Epithelial cell of esophagus (primary cell): Measurements from ENCODE around the gene ORMDL3.

ENCODE experiments used
- DNase-seq: peaks from one replicate; pipeline ENCODE4 v3.0.0; 2010; ENCODE audit warnings: low read depth
- H3K4me3 ChIP-seq: 2 replicates; pipeline ENCODE4 v1.5.1; 2011; ENCODE audit warnings: mild to moderate bottlenecking, low read length, control low read depth
- CTCF ChIP-seq: IDR thresholded peaks from 2 replicates; pipeline ENCODE4 v1.5.1; 2011; ENCODE audit warnings: low read depth, mild to moderate bottlenecking, low read length, control low read depth, inconsistent platforms; ENCODE audit not compliant: insufficient read depth; ENCODE audit errors: missing control alignments

Gene ORMDL3

GRCh38 chr17:39925282-39926134, 1.9 kb downstream of the ORMDL3 start:
- H3K4me3 ChIP-seq, result peak overlapping the region; percentile 18
- no peak for DNase-seq
- TF ChIP-seq CTCF, result no peak

- H3K4me3 ChIP-seq, result no peak overlapping the region
- no peak for TF ChIP-seq CTCF
- no peak for DNase-seq
Observed at GRCh38 chr17:39924691-39925055, 2.7 kb downstream of the ORMDL3 start.

- DNase-seq, result no peak
- no peak for TF ChIP-seq CTCF
- no peak overlapping the region for H3K4me3 ChIP-seq
Observed at GRCh38 chr17:39923836-39924690, 3.3 kb downstream of the ORMDL3 start.

- no peak for DNase-seq
- H3K4me3 ChIP-seq, result no peak overlapping the region
- no peak for TF ChIP-seq CTCF
Observed at GRCh38 chr17:39923230-39923629, 4.2 kb downstream of the ORMDL3 start.

- DNase-seq, result no peak
- no peak for TF ChIP-seq CTCF
- no peak overlapping the region for H3K4me3 ChIP-seq
Observed at GRCh38 chr17:39922006-39922405, 5.4 kb downstream of the ORMDL3 start.

- peak; percentile 36 for DNase-seq
Observed at GRCh38 chr17:39921323-39921722, 6.1 kb downstream of the ORMDL3 start.

More at GRCh38 chr17:39921323-39921722, 6.1 kb downstream of the ORMDL3 start:
- H3K4me3 ChIP-seq, result no peak overlapping the region
- TF ChIP-seq CTCF, result no peak
